GM21528 (cell line): ENCODE results near the gene TGM5.
"Not testable (repeated sequence)": the region's sequence is repeated elsewhere in the genome, so short reads cannot be mapped to it uniquely, and the experiment has no call there.

ENCODE experiments used
- ATAC-seq: cut with Tn5 transposase; IDR thresholded peaks from one replicate; pipeline ENCODE4 v1.9.1; 2021; ENCODE audit warnings: mild to moderate bottlenecking, moderate library complexity; ENCODE audit not compliant: unreplicated experiment, low FRiP score

TGM5 gene

DNA sequence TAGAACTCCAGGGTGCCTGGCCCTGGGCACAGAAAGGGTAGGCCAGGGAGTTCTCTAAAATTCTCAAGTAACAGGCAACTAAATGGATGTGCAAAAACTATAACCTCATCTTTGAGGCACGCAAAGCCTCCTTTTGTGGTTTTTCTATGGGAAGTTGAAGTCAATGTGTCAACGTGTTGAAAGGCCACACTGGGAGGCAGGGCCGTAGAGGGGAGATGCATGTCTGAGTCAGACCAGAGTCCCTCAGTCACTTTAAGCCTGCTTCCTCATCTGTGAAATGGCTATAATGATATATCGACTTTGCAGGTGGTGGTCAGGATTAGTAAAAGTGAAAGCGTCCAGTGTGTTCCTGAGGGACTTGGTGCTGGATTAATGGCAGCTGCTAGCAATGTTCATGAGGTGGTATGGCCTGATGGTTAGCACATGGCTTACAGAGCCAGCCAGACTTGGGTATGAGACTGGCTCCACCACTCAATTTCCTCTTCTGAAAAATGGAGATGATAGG is 17.0 kb downstream of the TGM5 start:
- ATAC-seq = no peak

DNA sequence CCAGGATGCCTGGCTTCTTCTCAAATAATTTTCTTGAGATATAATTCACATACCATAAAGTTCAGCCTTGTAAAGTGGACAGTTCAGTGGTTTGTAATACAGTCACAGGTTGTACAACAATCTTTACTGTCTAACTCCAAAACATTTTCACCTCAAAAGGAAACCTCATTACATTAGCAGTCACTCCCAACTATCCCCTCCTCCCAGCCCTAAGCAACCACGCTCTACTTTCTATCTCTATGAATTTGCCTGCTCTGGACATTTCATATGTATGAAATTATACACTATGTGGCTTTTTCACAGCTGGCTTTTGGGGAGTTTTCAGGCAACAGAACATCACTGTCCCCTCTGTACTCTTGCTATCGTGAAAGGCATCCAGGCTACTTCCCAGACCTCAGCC is 17.5 kb downstream of the TGM5 start:
- no peak for ATAC-seq

DNA sequence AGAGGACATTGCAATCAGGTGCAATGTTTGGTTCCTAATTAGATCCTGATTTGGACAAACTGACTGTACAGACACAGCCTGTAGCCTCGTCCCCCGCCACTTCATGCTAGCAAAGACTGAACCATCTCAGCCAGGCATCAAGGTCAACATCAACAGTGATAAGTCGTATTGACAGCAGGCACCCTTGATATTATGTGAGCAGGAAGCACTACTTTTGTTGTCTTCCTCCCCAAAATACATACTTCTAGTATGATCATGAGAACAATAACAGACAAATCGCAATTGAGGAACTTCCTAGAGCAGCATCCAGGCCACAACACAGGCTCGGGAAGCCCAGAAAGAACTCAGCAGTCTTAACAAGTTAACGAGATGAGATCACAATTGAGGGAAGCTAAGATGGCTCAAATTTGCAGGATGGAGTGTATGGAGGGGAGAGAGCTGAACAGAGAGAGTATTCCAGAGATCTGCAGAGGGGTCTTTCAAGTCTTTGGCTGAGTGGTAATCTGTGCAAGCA is 20.4 kb downstream of the TGM5 start:
- no peak for ATAC-seq

DNA sequence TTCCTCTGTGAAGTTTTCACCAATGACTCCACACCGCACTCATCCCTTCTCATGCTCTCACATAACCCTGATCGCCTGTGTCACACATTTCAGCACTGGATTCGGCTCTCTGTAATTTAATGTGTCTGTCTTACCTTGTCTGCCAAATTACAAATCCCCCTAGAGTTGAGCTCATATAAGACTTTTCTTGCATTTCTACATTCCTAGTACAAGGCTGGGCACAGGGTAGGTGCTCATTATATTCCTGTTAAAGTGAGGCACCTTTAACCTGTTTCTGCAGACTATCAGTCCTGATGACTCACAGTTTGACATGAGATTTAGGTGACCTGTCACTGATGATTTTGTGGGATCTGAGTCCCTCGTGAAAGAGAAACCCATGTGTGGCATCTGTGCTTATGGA is 22.6 kb downstream of the TGM5 start:
- no peak for ATAC-seq

DNA sequence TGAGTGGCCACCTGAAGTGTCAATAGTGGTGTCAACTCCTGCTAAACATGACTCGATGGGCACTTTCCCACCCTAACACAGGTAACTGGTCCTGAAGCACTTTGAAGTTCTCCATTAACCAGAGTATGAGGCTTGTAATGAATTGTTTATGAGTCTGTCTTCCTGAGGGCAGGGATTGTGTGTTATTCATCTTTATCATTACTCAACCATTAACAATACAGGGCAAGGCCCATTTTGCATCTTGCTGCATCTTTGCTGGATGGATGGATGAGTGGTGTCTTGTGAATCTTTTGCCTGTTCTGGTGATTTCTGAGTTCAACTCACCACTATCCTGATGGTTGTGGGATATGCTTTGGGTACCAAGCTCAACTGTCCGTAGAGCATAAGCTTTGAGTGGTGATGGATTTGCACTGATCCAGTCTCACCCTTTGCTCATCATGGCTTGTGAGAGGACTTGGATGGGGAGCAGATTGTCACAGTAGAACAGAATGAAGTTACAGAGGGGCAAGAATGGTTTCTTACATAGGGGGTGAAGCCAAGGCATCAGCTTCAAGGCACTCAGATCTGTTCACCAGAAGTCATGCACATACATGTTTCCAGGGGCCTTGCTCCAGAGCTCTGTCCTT is 23.6 kb downstream of the TGM5 start:
- ATAC-seq = no peak

DNA sequence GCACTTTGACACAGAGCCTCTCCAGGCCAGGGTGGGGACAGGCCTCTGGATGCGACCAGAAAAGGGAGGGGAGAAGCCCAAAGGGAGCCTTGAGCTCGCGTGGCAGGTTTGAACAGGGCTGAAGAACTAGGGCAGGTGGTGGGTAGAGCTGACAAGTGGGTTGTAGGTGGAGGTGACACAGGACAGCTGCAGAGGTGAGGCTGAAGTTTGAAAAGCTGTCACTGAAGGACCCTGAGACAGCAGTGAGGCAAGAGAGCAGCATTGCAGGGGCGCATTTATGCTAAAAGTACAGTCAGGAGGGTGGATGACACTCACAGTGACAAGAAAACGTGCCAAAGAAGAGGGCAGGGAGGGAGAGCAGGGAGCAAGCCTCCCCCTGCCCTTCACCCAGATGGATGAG is 24.1 kb downstream of the TGM5 start:
- ATAC-seq = no peak

DNA sequence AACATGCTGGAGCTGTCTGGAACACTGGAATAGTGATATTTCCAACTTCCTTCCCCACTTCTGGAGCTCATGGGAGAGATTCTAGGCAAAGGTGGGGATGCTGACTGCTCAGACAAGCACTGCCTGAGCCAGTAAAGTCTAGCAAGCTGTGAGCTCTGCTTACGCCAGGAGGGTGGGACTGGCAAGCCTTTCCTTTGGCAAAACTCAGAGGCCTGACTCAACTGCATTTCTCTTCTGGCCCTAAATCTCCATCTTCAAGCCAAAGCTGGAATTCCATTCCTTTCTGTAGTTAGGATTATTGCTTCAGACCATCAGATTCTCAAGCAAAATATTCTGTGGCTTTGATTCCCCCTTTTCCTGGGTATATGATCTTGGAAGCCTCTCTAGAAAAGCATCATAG is 25.6 kb downstream of the TGM5 start:
- ATAC-seq = no peak

DNA sequence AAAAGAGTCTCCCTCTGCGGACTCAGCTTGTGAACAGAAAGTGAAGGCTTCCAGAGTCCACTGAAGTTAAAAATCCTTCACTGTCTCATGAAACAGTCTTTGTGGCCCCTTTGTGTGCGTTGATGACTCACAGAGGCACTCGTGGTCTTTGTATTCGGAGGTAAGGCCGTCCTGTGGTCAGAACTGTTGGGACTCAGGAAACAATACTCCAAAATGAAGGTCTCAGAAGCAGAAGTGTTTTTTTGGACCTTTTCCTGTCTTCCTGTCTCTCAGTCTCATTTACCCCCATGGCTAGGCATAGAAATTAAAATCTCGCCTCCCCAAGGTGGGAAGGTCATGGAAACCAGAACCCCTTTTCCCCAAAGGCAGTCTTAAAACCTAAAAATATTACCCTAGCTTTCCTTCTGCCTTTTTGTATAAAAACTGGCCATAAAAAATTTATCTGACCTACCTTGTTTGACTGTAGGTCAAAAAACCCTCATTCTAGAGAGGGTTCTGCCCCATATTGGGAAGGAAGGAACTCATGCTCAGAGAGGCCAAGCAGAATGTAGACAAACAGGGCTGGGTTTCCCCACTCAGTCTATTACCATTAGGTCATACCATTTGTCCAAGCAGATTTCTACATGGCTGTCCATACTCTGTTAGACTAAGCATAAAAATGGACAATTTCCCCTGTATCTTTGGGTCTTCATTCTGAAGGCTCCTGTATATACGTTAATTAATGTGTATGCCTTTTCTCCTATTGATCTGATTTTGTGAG is 26.8 kb downstream of the TGM5 start:
- ATAC-seq = no peak

DNA sequence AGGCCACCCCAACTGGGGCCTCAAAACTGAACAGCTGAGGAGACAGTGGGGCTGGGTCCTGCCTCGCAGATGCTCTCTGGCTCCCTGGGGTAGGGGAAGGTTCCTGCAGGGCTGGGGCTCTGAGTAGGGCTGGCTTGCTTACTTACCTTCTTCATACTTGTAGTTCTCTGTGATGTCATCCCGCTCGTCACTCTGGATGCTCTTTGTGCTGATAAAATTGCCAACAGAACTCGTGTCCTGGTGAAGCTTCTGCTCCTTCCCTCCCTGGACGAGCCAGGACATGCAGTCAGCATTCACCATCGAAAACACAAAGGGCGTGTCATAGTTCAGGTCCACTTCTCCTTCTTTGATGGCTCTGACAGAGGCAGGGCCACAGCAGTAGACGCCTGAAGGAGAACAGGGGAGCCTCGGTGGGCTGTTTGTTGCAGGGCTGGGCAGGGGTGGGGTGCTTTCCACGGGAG is 28.0 kb downstream of the TGM5 start:
- no peak for ATAC-seq

DNA sequence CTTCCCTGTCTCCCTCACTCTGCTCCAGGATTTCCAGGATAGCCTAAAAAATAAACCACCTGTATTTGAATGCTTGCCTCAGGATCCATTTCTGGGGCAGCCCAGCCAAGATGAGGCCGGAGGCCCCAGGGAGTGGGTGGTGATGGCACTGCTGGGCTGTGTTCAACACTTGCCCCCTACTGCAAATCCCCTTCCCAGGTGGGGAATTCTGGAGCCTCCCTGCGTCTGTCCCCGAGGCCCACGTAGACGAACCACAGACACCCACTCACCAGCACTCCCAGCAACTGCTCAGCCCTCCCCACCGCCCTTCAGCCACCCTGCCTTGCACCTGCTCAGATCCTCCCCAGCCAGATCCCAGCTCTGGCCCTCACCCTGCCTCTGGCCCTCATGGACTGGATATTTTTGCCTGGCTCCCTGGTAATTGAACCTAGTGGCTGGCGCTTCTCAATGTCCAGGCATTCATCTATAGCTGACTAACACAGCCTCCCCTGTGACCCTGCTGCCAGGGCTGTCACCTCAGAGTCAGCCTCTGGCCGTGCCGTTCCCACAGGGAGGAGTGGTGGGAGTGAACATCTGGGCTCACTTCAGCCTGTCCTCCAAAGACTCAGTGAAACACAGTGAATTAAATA is 28.8 kb downstream of the TGM5 start:
- no peak for ATAC-seq

DNA sequence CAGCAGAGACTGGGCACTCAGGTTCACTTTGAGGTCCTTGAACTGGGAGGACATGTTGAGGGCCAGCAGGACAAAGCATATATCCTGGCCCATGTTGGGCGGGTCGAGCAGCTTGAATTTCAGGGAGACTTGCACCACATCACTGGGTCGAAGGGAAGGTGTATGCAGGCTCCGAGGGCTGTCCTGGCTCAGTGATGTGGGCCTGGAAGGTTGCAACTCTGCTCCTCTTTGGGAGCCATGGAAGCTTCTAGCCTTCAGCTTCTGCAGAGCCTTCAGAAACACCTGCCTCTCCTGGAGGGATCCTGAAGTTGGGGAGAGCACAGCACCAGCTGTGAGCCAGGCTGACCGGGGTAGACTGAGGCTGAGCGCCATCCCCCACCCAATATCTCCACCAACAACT is 31.2 kb downstream of the TGM5 start:
- no peak for ATAC-seq

DNA sequence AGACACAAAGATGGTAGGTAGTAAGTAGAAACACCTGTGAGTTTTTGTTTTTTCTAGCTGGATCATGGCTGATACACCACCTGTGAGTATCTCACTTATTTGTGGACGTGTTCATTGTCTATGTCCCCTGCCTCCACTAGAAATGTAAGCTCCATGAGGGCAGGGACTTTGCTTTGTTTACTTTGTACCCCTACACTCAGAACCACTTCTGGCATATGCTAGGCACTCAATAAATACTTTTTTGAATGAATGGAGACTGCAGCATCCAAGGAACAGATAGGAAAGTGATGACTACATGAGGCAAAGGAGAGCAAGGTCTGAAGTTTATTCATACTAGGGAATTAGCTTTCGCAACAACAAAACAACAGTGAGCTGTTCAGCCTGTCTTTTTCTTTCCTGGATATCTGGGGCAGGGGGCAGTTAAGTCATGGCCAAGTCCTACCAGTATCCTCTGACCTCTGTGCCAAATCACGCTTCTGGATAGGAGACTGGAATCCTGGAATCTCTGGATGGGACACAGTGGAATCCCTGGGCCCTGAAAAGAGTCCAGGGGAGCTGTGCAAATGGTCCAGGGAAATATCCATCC is 34.3 kb downstream of the TGM5 start:
- no peak for ATAC-seq

DNA sequence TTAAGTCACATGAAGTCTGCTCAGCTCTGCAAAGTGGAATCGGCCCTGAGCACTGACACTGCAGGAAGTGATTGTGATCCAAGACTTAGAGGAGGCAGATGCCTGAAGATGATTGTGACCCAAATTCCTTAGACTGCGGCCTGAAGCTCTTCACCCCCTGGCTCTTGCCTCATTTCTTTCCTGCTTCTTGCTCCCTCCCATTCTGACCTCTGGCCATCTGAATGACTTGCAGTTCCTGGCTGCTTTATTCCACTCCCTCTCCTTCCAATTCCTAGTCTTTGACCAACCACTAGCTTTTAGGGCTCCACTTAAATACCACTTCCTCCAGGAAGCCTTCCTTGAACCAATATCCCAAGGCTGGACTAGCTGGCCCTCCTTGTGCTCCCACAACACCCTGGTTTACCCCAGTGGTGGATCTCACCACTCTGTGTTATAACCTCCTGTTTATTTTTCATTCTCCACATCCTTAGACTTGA is 36.0 kb downstream of the TGM5 start:
- no peak for ATAC-seq

DNA sequence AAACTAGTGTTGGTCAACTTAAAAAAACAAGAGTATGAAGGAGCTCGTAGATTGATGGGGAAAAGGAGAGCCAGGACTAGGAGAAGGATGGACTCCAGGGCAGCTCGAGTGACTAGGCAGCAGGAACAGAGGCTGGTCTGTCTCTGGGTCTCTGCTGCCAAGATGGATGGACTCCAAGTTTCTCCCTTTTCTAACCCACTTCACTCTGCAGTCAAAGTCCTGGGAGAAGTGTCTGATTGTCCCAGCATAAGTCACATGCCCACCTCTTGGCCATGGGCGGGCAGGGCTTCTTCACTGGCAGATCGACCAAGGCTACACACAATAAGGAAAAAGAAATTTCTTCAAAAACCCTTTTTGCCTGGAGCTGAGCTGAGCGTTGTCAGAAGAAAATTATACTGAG is 36.8 kb downstream of the TGM5 start:
- no peak for ATAC-seq

DNA sequence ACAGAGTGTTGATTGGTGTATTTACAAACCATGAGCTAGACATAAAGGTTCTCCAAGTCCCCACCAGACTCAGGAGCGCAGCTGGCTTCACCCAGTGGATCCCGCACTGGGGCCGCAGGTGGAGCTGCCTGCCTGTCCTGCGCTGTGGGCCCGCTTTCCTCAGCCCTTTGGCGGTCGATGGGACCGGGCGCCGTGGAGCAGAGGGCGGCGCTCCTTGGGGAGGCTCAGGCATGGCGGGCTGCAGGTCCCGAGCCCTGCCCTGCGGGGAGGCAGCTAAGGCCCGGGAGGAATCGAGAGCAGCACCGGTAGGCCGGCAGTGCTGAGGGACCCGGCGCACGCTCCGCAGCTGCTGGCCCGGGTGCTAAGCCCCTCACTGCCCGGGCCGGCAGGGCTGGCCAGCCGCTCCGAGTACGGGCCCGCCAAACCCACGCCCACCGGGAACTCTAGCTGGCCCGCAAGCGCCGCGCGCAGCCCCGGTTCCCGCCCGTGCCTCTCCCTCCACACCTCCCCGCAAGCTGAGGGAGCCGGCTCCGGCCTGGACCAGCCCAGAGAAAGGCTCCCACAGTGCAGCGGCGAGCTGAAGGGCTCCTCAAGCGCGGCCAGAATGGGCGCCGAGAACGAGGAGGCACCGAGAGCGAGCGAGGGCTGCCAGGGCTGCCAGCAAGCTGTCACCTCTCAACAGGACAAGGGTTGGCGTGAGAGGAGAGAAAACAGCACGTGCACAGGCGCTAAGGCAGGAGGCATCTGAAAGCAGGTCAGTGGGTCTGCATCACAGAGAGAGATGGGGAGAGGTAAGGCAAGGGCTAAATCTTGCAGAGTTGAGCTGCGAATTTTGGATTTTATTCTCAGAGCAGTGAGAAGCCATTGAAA is 40.1 kb downstream of the TGM5 start:
- no peak for ATAC-seq

DNA sequence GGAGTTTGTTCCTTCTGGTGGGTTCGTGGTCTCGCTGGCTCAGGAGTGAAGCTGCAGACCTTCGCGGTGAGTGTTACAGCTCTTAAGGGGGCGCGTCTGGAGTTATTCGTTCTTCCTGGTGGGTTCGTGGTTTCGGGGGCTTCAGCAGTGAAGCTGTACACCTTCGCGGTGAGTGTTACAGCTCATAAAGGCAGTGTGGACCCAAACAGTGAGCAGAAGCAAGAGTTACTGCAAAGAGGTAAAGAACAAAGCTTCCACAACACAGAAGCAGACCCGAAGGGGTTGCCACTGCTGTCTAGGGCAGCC is 40.8 kb downstream of the TGM5 start:
- not testable (repeated sequence) for ATAC-seq

DNA sequence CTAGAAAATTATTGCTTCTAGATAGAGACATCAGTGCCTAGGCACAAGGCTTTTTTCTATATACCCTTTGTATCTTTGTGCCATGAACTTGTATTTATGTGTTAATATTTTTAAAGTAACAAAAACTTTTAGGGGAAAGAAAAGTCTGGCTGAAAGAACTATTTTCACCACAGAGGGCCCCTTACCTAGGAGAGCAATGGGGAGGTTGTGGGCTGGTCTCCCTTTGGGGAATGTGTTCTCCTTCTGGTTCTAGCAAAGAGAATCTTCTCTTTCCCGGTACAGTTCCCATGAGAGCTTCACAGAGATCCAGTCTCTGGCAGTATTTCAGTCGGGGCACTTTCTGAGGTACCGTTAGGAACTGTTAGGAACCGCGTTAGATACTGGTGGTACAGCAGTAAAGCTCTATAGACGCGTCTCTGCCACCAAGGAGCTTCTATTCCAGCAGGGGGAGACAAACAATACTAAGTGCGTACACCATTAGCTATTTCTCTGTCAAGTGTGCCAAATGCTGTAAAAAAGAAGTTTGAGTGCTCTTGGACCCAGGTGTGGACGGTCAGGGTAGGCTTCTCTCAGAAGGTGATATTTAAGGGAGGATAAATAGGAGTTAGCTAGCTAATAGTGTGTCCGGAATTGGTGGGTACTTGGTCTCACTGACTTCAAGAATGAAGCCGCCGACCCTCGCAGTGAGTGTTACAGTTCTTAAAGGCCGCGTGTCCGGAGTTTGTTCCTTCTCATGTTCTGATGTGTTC is 41.4 kb downstream of the TGM5 start:
- no peak for ATAC-seq

DNA sequence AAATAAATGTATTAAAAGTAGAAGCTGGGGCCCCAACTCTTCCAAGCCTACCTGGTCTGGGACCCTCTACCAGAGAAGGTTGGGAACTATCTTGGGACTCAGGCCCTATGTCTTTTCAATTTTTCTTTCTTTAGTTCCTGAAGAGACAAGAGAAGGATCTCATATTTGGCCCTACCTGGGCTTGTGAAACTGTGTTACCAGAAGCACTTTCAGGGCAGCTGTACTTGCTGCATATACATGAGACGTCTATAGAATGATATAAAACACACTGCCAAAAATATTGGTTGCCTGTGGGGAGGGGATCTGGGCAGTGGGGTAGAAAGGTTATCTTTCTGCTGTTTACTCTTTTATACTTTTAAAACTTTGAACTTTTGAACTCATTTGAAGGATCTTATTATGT is 45.3 kb downstream of the TGM5 start:
- no peak for ATAC-seq

DNA sequence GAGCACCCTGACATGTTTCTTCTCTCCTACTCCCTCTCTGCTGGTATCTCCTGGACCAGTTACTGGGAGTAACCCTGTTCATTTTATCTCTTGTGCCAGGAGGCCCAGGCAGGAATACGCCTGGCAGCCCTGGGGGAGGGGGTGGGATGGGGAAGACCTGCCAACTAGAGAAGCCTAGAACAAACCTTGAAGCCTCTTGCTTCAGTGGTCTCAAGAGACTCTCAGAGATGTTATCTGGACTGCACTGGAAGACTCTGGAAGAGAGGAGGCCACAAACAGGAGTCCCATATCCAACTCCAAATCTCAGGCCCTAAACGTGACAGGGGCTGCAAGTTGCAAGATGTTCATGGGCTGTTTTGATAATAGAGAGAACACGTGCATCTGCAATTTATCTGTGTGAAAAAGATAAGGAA is 45.7 kb downstream of the TGM5 start, which contains the start of gene EPB42:
Gene EPB42 (minus strand): TSS at position 28 of the 413 bp plus-strand sequence. CDS start 193 bp downstream, outside the sequence.
- ATAC-seq = no peak
